ENCODE measurements around the gene TBL1XR1.
"Not testable (repeated sequence)": the region's sequence is repeated elsewhere in the genome, so short reads cannot be mapped to it uniquely, and the experiment has no call there.

The TBL1XR1 gene

DNA sequence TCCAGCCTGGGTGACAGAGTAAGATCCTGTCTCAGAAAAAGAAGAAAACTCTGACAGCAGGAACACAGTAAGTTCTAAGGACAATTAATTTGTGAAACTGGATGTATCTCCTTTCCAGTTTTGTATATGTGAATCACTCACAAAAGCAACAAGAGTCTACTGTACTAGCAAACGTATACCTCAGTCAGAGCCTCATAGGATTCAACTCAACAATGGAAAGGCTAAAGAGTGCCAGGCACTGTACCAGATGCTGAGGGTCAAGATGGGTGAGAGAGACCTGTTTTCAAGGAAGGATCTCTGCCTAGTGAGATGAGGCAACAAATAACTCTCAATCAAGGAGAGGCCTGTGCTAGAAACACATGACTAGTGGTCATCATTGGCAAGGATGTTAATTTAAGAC lies 14.9 kb downstream of the TBL1XR1 start:
- no peak for DNase-seq (ENCODE audit: low spot score)

- DNase-seq (ENCODE audit: low spot score), result no peak
These were observed 15.9 kb downstream of the TBL1XR1 start for GRCh38 chr3:177181418-177181817.

DNA sequence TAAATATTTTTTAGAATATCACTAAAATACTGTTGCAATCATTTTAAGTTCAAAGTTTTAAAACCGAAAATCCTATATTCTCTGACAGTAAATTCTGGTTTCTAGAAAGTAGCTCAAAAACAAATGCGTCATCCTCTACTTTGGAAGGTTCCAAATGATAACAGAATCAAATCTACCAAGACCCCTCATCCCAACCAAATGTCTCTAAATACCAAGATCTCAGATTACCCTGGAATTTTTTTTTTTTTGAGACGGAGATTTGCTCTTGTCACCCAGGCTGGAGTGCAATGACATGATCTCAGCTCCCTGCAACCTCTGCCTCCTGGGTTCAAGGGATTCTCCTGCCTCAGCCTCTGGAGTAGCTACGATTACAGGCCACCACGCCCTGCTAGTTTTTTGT lies 16.8 kb downstream of the TBL1XR1 start:
- DNase-seq (ENCODE audit: low spot score), result no peak

- DNase-seq (ENCODE audit: low spot score), result no peak
These were observed 17.8 kb downstream of the TBL1XR1 start for GRCh38 chr3:177179281-177180067.

- DNase-seq (ENCODE audit: low spot score), result no peak
These were observed 19.5 kb downstream of the TBL1XR1 start for GRCh38 chr3:177177749-177178221.

GRCh38 chr3:177174607-177175170 lies 22.6 kb downstream of the TBL1XR1 start:
- no peak for DNase-seq (ENCODE audit: low spot score)

GRCh38 chr3:177169936-177170722 lies 27.2 kb downstream of the TBL1XR1 start:
- DNase-seq (ENCODE audit: low spot score), result no peak

- DNase-seq (ENCODE audit: low spot score), result no peak
These were observed 28.9 kb downstream of the TBL1XR1 start for GRCh38 chr3:177168431-177168830.

GRCh38 chr3:177162742-177163141 lies 34.5 kb downstream of the TBL1XR1 start:
- DNase-seq (ENCODE audit: low spot score), result no peak

- DNase-seq (ENCODE audit: low spot score), result not testable (repeated sequence)
These were observed 35.7 kb downstream of the TBL1XR1 start for GRCh38 chr3:177161603-177162002.

GRCh38 chr3:177158461-177158860 lies 38.8 kb downstream of the TBL1XR1 start:
- no peak for DNase-seq (ENCODE audit: low spot score)

GRCh38 chr3:177157492-177157891 lies 39.8 kb downstream of the TBL1XR1 start:
- DNase-seq (ENCODE audit: low spot score), result no peak

- no peak for DNase-seq (ENCODE audit: low spot score)
These were observed 42.5 kb downstream of the TBL1XR1 start for GRCh38 chr3:177154733-177155132.

GRCh38 chr3:177150970-177151627 lies 46.2 kb downstream of the TBL1XR1 start:
- no peak for DNase-seq (ENCODE audit: low spot score)

- no peak for DNase-seq (ENCODE audit: low spot score)
These were observed 46.9 kb downstream of the TBL1XR1 start for GRCh38 chr3:177150218-177150916.

- DNase-seq (ENCODE audit: low spot score), result no peak
These were observed 48.2 kb downstream of the TBL1XR1 start for GRCh38 chr3:177149106-177149505.

- no peak for DNase-seq (ENCODE audit: low spot score)
These were observed 49.5 kb downstream of the TBL1XR1 start for GRCh38 chr3:177147790-177148189.

DNA sequence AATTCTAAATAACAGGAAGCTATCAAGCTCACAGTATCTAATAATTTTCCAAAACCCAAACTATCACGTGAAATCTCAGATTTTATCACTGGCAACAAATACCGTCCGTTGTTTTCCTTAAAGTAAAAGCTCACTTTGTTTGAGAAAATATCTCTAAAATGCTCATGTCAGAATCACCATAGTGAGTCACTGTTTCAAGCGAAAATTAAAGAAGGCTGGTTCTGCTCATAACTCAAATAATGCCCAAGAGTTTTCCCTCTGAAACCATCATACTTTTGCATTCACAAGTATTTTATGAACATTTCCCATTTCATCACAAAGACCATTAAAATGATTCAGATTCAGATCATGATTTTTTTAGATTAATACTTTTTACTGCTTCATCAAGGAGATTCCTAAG lies 50.6 kb downstream of the TBL1XR1 start:
- no peak for DNase-seq (ENCODE audit: low spot score)

DNA sequence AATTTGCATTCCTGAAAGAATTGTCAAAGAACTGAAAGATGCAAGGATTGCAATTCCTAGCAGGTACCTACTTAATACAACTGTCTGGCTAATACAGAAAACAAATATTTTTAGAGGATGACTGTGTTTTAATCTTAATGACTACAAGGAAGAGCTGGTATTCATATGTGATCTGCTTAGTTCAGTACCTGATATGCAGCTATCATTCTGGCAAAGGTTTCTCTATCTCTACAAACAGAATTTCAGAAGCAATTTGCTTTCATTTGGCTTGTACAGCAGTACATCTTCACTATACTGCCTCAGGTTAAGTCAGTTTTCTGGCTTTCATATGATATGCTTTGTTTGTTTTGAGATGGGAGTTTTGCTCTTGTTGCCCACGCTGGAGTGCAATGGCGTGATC lies 51.3 kb downstream of the TBL1XR1 start:
- no peak for DNase-seq (ENCODE audit: low spot score)

- no peak for DNase-seq (ENCODE audit: low spot score)
These were observed 51.9 kb downstream of the TBL1XR1 start for GRCh38 chr3:177145381-177145780.

GRCh38 chr3:177144922-177145321 lies 52.4 kb downstream of the TBL1XR1 start:
- no peak for DNase-seq (ENCODE audit: low spot score)

All from pons (tissue), 1 donor.